GM19328 (cell line): Measurements from ENCODE around the gene NFIX.
A peak's percentile ranks its signal among the peaks of the same experiment; 100 is the strongest.

Experiments
- ATAC-seq: cut with Tn5 transposase; IDR thresholded peaks from one replicate; pipeline ENCODE4 v1.9.1; 2021; ENCODE audit warnings: mild to moderate bottlenecking, moderate library complexity; ENCODE audit not compliant: unreplicated experiment

NFIX gene

GRCh38 chr19:13100031-13100588 lies 104.8 kb downstream of the NFIX start:
- ATAC-seq, result no peak

- ATAC-seq, result no peak
Observed at GRCh38 chr19:13100841-13101589, 105.7 kb downstream of the NFIX start.

DNA sequence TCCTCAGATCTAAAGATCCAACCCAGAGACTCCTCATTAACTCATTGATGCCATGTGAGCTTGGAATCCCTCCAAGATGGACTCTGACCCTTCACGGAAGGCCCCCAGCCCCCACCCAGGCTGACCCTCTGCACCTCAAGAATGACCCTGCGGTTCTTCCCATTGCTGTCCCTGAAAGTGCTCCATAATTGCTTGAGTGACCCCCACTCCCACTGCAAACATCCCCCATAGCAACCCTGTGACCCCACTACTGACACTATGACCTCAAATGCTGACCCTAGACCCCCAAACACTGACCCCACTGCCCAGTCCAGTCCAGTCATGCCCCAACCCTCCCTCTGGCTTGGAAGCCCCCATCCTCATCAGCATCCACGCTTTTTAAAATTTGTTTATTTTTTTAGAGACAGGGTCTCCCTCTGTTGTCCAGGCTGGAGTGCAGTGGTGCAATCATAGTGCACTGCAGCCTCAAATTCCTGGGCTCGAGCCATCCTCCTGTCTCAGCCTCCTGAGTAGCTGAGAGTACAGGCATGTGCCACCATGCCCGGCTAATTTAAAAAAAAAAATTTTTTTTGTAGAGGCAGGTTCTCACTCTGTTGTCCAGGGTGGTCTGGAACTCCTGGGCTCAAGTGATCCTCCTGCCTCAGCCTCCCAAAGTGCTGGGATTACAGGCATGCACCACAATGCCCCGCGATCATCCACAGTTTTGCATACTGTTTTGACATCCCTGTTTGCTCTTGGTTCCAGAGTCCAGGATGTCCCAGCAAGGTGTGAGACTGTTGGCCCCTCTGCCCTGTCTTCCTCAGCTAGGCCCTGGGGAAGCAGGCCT lies 106.5 kb downstream of the NFIX start:
- ATAC-seq, result no peak

GRCh38 chr19:13102416-13102665 lies 107.1 kb downstream of the NFIX start:
- no peak for ATAC-seq

DNA sequence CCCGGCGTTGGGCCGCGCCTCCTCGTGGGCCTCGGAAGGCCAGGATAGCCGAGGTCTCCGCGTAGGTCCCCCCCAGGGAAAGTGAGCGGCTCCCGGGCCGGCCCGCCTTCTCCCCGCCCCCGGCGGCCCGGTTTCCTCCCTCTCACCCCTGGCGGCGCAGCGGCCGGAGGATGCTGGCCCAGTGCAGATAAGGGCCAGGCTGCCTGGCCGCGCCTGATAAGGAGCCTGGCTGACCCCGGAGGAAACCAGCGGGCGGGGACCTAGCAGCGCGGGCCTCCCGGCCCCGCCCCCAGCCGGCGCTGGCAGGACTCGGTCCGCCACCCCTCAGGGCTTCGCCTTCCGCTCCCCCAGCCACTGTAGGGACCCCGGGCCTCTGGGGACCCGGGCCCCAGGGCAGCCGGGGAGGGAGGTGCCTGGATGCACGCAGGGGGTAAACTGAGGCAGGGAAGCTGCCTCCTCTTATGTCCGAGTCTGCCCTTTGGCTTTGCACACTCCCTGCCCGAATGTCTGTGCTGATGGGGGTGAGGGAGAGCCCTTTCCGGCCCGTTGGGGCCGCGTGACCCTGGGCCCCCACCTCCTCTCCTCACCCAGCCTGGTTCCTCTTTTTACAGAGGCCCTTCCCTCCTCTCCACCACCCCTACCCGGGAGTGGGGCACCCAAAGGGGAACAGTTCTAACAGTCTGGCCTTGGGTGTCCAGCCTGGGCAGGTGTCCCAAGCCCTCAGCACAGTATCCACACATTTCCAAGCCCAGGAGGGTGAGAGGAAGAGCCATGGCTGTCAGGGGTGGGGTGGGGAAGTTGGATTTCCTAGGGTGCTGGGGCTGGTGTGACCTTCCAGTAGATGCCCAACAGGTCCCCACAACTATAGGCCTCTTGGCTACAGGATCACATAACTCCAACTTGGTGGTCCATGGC lies 107.6 kb downstream of the NFIX start, which contains the start of gene LYL1:
Gene LYL1, minus strand, starts transcription at position 193 of the 915 bp plus-strand sequence. CDS start 1,687 bp downstream, outside the sequence.
- peak; percentile 41 for ATAC-seq

DNA sequence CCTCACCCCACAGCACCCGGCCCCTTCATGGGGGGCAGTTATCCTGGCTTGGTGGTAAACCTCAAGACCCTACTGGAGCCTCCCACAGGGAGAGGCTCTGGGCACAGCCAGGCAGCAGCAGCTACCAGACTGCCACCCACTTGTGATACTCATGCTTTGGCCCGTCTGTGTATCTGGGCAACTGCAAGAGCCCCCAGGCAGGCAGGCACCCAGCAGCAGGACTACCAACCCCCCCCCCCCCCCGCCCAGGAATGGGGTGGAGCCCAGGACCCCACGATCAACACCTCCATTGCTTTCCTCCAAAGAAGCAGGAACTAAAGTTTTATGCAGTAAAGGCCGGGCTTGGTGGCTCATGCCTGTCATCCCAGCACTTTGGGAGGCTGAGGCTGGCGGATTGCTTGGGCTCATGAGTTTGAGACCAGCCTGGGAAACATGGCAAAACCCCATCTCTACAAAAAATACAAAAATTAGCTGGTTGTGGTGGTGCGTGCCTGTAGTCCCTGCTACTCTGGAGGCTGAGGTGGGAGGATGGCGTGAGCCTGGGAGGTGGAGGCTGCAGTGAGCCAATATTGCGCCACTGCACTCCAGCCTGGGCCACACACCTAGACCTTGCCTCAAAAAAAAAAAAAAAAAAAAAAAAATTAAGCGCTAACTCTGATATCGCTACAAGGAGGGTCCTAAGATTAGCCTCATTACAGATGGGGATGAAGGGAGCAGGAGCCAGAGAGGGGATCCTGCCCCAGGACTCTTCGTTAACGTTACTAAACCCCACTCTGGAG lies 108.5 kb downstream of the NFIX start:
- ATAC-seq, result no peak

GRCh38 chr19:13104360-13104847 lies 109.1 kb downstream of the NFIX start:
- ATAC-seq, result no peak

GRCh38 chr19:13104848-13105711 lies 109.8 kb downstream of the NFIX start:
- no peak for ATAC-seq

DNA sequence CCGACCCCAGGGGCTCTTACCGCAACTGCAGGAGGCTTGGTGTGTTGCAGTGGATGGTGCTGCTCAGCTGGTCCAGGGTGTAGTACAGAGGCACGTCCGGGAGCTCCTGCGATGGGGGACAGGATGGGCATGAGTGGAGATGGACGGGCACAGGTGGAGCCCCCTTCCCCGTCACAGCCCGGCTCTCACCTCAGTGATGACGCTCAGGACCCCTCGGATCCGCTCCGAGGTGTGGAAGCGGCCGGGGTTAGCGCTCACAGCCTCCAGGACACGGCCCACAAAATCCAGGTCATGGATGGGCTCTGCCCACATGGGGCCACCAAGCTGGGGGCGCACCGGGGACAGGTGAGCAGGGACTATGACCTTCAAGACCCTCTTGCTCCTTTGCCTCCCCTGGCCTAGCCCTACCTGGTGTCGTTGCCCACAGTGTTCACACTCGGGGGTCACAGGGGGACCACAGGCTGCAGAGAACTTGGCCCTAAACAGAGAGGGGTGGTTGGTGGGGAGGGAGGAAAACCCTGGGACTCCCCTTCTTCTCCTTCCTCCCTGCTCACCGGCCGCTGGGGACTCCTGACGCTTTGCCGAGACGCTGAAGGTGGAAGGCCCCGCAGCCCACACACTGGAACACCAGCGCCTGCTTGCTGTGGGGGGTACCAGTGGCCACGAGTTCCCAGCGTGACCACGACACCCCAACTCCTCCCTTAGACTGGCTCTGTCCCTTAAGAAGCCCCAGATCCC lies 114.3 kb downstream of the NFIX start:
- no peak for ATAC-seq

GRCh38 chr19:13110099-13110610 lies 114.9 kb downstream of the NFIX start:
- no peak for ATAC-seq

- no peak for ATAC-seq
Observed at GRCh38 chr19:13112555-13112954, 117.3 kb downstream of the NFIX start.

GRCh38 chr19:13115936-13116281 lies 120.6 kb downstream of the NFIX start:
- ATAC-seq, result no peak

DNA sequence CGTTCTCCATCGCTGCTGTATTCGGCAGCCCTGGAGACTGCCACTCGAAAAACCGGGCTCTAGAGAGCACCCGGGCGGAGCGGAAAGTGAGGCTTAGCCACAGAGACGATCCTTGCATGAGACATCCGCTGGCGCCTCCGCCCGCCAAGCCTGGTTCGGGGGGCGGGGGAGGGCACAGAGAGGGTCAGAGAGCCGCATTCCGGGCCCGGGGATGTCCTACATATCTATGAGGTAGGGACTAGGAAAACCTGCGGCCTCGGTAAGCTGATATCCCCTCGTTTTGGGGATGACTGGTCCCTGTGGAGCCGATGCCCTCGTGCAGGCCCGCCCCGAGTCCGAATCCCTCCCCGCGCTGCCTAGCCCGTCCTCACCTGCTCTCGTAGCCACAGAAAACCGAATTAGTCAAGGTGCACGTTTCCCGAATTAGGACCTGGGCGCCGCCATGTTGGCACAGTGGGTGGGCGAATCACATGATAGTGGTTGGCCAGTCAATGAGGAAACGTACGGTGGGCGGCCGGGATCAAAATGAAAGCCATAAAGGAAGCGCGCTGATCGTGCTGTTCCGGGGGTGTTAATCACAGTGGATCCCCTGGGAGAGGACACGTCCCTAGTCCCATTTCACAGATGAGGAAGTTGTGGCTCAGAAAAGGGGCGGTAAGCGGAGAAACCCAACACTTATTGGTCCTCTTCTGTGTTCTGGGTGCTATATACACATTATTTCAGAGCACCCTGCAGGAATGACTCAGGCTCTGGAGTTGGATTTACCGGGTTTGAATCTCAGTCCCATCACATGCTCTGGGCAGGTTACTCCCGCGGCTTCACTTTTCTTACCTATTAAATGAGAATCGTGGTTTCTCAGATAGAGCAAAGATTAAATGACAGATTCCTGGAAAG lies 121.3 kb downstream of the NFIX start, which contains the start of gene TRMT1:
Gene TRMT1, minus strand, starts transcription at position 459 of the 894 bp plus-strand sequence. Its CDS starts 341 bp downstream, at position 118.
- peak; percentile 41 for ATAC-seq

DNA sequence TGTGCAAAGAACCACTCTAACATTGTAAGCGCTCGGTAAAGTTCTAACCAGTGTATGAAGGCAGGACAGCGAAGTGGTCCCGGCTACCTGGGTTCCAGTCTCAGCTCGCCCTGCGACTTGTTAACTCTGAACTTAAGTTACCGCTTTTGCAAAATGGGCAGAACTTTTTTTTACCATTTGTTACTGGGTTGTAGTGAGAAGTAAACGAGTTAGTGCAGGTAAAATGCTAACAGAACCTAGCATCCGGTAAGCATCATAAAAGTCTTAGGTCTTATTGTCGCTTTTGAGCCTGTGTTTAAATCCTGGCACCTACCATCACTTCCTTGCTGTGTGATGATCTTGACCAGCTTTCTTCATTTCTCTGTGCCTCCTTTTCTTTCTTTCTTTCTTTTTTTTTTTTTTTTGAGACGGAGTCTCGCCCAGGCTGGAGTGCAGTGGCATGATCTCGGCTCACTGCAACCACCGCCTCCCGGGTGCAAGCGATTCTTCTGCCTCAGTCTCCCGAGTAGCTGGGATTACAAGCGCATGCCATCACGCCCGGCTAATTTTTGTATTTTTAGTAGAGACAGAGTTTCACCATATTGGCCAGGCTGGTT lies 122.0 kb downstream of the NFIX start:
- no peak for ATAC-seq

GRCh38 chr19:13117772-13118423 lies 122.6 kb downstream of the NFIX start, which contains the start of gene NACC1:
Gene NACC1, plus strand, starts transcription at chr19:13118264. Its CDS starts 16,944 bp downstream, at chr19:13135208.
- peak; percentile 62 for ATAC-seq
